ENCODE results near the gene LSM4. TPM values are rescaled to one million over a fixed set of nuclear protein-coding genes. Genes with fewer than 3 reads are reported as not detected.
A peak's percentile ranks its signal among the peaks of the same experiment; 100 is the strongest.

LSM4 gene
- total and polyA plus RNA-seq, 2 of the 13 experiments (the other 11 are each of a cell fraction or from before 2014, with no cell fraction given): 65.8 to 166 TPM

DNA sequence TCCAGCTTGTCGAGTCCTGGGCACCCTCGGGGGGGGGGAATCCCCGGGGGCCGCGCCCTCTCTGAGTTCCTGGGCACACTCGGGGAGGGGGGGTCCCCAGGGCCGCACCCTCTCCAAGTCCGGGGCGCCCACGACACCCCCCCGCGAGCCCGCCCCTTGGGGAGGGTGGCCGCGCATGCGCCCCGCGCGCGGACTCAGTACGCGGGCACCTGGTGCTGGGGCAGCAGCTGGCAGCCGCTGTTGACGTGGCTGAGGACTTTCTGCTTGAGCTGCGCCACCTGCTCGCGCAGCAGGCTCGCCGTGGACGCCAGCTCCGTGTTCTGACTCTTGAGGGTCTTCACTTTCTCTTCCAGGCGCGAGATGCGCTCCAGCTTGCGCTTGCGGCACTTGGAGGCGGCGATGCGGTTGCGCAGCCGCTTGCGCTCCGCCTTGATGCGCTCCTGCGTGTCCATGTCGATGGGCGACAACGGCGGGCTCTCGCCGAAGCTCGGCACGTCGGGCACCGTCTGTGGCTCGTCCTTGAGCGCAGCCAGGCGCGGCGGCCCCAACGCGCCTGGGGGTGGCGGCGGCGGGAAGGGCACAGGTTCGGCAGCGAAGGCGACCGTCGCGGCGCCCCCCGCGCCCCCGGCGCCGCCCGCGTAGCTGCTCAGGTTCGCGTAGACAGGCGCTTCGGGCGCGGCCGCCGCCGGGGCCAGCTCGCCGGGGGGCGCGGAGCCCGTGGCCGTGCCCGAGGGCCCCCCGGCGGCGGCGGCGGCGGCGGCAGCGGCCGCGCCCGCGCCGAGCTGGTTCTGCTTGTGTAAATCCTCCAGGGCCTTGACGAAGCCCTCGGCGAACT is 42.4 kb downstream of the LSM4 start (continued):
- TF ChIP-seq, protein P1, sequence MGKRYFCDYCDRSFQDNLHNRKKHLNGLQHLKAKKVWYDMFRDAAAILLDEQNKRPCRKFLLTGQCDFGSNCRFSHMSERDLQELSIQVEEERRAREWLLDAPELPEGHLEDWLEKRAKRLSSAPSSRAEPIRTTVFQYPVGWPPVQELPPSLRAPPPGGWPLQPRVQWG (CRISPR knock-in tag; IDR thresholded peaks at IDR 0.05; ENCODE audit: borderline replicate concordance, low read depth): no peak
- TF ChIP-seq NFYB (CRISPR knock-in tag; IDR thresholded peaks at IDR 0.05) (no peak), ZNF180 (CRISPR knock-in tag; IDR thresholded peaks at IDR 0.05; ENCODE audit: borderline replicate concordance, low read depth) (no peak), SALL2 (CRISPR knock-in tag; IDR thresholded peaks at IDR 0.05) (no peak), KAT2B (IDR thresholded peaks at IDR 0.05; ENCODE audit: borderline replicate concordance, low read depth, low read length) (no peak), ZBTB7A (CRISPR knock-in tag; IDR thresholded peaks at IDR 0.05) (no peak), ZNF33A (CRISPR knock-in tag; IDR thresholded peaks at IDR 0.05; ENCODE audit: borderline replicate concordance) (no peak), HOXD1 (CRISPR knock-in tag; IDR thresholded peaks at IDR 0.05) (0 out of 2 replicates have a peak, but pooled peaks have one; percentile 31), GABPB1 (CRISPR knock-in tag; IDR thresholded peaks at IDR 0.05) (peak; percentile 57; the same call in 1 of the 2 replicates), ZFP62 (CRISPR knock-in tag; IDR thresholded peaks at IDR 0.05) (no peak), ZFP41 (CRISPR knock-in tag; IDR thresholded peaks at IDR 0.05; ENCODE audit: borderline replicate concordance) (no peak), DNMT1 (CRISPR knock-in tag; IDR thresholded peaks at IDR 0.05) (no peak)
- TF ChIP-seq, protein P2, sequence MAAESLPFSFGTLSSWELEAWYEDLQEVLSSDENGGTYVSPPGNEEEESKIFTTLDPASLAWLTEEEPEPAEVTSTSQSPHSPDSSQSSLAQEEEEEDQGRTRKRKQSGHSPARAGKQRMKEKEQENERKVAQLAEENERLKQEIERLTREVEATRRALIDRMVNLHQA (CRISPR knock-in tag; IDR thresholded peaks at IDR 0.05): no peak
- TF ChIP-seq, protein P3, sequence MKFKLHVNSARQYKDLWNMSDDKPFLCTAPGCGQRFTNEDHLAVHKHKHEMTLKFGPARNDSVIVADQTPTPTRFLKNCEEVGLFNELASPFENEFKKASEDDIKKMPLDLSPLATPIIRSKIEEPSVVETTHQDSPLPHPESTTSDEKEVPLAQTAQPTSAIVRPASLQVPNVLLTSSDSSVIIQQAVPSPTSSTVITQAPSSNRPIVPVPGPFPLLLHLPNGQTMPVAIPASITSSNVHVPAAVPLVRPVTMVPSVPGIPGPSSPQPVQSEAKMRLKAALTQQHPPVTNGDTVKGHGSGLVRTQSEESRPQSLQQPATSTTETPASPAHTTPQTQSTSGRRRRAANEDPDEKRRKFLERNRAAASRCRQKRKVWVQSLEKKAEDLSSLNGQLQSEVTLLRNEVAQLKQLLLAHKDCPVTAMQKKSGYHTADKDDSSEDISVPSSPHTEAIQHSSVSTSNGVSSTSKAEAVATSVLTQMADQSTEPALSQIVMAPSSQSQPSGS (CRISPR knock-in tag; IDR thresholded peaks at IDR 0.05): peak; percentile 54; the same call in 1 of the 2 replicates
- TF ChIP-seq, protein P4, sequence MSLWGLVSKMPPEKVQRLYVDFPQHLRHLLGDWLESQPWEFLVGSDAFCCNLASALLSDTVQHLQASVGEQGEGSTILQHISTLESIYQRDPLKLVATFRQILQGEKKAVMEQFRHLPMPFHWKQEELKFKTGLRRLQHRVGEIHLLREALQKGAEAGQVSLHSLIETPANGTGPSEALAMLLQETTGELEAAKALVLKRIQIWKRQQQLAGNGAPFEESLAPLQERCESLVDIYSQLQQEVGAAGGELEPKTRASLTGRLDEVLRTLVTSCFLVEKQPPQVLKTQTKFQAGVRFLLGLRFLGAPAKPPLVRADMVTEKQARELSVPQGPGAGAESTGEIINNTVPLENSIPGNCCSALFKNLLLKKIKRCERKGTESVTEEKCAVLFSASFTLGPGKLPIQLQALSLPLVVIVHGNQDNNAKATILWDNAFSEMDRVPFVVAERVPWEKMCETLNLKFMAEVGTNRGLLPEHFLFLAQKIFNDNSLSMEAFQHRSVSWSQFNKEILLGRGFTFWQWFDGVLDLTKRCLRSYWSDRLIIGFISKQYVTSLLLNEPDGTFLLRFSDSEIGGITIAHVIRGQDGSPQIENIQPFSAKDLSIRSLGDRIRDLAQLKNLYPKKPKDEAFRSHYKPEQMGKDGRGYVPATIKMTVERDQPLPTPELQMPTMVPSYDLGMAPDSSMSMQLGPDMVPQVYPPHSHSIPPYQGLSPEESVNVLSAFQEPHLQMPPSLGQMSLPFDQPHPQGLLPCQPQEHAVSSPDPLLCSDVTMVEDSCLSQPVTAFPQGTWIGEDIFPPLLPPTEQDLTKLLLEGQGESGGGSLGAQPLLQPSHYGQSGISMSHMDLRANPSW (CRISPR knock-in tag; IDR thresholded peaks at IDR 0.05; ENCODE audit: borderline replicate concordance): no peak
- TF ChIP-seq, protein P5, sequence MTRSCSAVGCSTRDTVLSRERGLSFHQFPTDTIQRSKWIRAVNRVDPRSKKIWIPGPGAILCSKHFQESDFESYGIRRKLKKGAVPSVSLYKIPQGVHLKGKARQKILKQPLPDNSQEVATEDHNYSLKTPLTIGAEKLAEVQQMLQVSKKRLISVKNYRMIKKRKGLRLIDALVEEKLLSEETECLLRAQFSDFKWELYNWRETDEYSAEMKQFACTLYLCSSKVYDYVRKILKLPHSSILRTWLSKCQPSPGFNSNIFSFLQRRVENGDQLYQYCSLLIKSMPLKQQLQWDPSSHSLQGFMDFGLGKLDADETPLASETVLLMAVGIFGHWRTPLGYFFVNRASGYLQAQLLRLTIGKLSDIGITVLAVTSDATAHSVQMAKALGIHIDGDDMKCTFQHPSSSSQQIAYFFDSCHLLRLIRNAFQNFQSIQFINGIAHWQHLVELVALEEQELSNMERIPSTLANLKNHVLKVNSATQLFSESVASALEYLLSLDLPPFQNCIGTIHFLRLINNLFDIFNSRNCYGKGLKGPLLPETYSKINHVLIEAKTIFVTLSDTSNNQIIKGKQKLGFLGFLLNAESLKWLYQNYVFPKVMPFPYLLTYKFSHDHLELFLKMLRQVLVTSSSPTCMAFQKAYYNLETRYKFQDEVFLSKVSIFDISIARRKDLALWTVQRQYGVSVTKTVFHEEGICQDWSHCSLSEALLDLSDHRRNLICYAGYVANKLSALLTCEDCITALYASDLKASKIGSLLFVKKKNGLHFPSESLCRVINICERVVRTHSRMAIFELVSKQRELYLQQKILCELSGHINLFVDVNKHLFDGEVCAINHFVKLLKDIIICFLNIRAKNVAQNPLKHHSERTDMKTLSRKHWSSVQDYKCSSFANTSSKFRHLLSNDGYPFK (CRISPR knock-in tag; IDR thresholded peaks at IDR 0.05; ENCODE audit: borderline replicate concordance): no peak; the same call in 1 of the 2 replicates
- TF ChIP-seq, protein P6, sequence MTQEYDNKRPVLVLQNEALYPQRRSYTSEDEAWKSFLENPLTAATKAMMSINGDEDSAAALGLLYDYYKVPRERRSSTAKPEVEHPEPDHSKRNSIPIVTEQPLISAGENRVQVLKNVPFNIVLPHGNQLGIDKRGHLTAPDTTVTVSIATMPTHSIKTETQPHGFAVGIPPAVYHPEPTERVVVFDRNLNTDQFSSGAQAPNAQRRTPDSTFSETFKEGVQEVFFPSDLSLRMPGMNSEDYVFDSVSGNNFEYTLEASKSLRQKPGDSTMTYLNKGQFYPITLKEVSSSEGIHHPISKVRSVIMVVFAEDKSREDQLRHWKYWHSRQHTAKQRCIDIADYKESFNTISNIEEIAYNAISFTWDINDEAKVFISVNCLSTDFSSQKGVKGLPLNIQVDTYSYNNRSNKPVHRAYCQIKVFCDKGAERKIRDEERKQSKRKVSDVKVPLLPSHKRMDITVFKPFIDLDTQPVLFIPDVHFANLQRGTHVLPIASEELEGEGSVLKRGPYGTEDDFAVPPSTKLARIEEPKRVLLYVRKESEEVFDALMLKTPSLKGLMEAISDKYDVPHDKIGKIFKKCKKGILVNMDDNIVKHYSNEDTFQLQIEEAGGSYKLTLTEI (CRISPR knock-in tag; conservative IDR thresholded peaks at IDR 0.05): no peak
